Naive thymus-derived CD8-positive, alpha-beta T cell (primary cell): ENCODE results near the gene ADGRL3. TPM values are rescaled to one million over a fixed set of nuclear protein-coding genes. Genes with fewer than 3 reads are reported as not detected.

ENCODE experiments used
- ATAC-seq, 2 donors: fragments of 150-1000 bp; cut with Tn5 transposase in 1 of 2; sonication (Bioruptor Pico), chemical (Tn5 transposase) in 1 of 2; 1 replicate in 1 of 2; 2 replicates in 1 of 2; pipeline ENCODE4 v1.10.0; 2021; ENCODE audit warnings: mild to moderate bottlenecking in 2 of 2, moderate library complexity in 2 of 2
- POLR2A ChIA-PET: fragments of 350-600 bp; sonication (Branson Sonifier 250); formaldehyde crosslinking; loops from one replicate; lab custom pipeline; 2021; ENCODE audit warnings: antibody characterized with exemption; lab: Charles Lee
- DNase-seq, 10 donors: peaks; one replicate each; pipeline versions ENCODE4 v3.0.0 to v3.0.0-alpha.2; 2020 to 2022
- H3K27ac Mint-ChIP-seq, 10 donors: one replicate each; pipeline ENCODE4 v1.8.0; 2020 to 2022; ENCODE audit warnings: mild to moderate bottlenecking in 10 of 10, mixed read lengths in 10 of 10, moderate library complexity in 4 of 10, inconsistent platforms in 1 of 10
- H3K27me3 Mint-ChIP-seq, 5 donors: one replicate each; pipeline ENCODE4 v1.8.0; 2021 to 2022; ENCODE audit warnings: mixed read lengths in 5 of 5
- H3K36me3 Mint-ChIP-seq, 3 donors: one replicate each; pipeline ENCODE4 v1.8.0; 2020 to 2022; ENCODE audit warnings: mixed read lengths in 3 of 3, mild to moderate bottlenecking in 2 of 3, inconsistent platforms in 1 of 3
- H3K4me1 Mint-ChIP-seq, 4 donors: one replicate each; pipeline ENCODE4 v1.8.0; 2021 to 2022; ENCODE audit warnings: mixed read lengths in 4 of 4
- H3K4me3 Mint-ChIP-seq, 10 donors: one replicate each; pipeline ENCODE4 v1.8.0; 2020 to 2022; ENCODE audit warnings: mild to moderate bottlenecking in 10 of 10, mixed read lengths in 10 of 10, moderate library complexity in 6 of 10, inconsistent platforms in 1 of 10
- H3K9me3 Mint-ChIP-seq, 9 donors: one replicate each; pipeline ENCODE4 v1.8.0; 2020 to 2022; ENCODE audit warnings: mixed read lengths in 9 of 9, mild to moderate bottlenecking in 3 of 9, inconsistent platforms in 1 of 9, moderate library complexity in 1 of 9
- polyA plus RNA-seq, 3 donors: library from polyadenylated mRNA; unstranded; fragments of 300-500 nt; fragmentation: Illumina TruSeq; gene quantifications; one replicate each; pipeline ENCODE4 v1.2.3, GENCODE V29; 2021
- total RNA-seq, 8 experiments: library from RNA in 2 of 8; stranded (reverse) in 2 of 8; gene quantifications; one replicate each; pipeline ENCODE4 v1.2.3 and lab custom pipeline; 2021 to 2026

ADGRL3 gene
- total and polyA plus RNA-seq, 5 experiments from 2014 or later, result not detected

GRCh38 chr4:61451935-61452334 lies 251.8 kb downstream of the ADGRL3 start:
- ATAC-seq (no peak), DNase-seq (no peak)
- POLR2A ChIA-PET, result no interaction called here
- Mint-ChIP-seq H3K4me3 (no peak overlapping the region), H3K4me1 (no peaks in the 10 kb centered on the region), H3K36me3 (no peaks in the 10 kb centered on the region), H3K9me3 (peaks cover 0 to 11% (median 2%) of the 10 kb centered on the region in 9 donors), H3K27me3 (no peaks in the 10 kb centered on the region), H3K27ac (no peak overlapping the region)

GRCh38 chr4:61461956-61462355 lies 261.8 kb downstream of the ADGRL3 start:
- POLR2A ChIA-PET, result no interaction called here
- peaks cover 2 to 28% (median 6%) of the 10 kb centered on the region in 9 donors for H3K9me3 Mint-ChIP-seq
- no peak overlapping the region for H3K4me3 Mint-ChIP-seq
- no peak overlapping the region for H3K27ac Mint-ChIP-seq
- H3K36me3 Mint-ChIP-seq, result no peaks in the 10 kb centered on the region
- no peak for ATAC-seq
- no peaks in the 10 kb centered on the region for H3K4me1 Mint-ChIP-seq
- no peaks in the 10 kb centered on the region for H3K27me3 Mint-ChIP-seq
- DNase-seq, result no peak

DNA sequence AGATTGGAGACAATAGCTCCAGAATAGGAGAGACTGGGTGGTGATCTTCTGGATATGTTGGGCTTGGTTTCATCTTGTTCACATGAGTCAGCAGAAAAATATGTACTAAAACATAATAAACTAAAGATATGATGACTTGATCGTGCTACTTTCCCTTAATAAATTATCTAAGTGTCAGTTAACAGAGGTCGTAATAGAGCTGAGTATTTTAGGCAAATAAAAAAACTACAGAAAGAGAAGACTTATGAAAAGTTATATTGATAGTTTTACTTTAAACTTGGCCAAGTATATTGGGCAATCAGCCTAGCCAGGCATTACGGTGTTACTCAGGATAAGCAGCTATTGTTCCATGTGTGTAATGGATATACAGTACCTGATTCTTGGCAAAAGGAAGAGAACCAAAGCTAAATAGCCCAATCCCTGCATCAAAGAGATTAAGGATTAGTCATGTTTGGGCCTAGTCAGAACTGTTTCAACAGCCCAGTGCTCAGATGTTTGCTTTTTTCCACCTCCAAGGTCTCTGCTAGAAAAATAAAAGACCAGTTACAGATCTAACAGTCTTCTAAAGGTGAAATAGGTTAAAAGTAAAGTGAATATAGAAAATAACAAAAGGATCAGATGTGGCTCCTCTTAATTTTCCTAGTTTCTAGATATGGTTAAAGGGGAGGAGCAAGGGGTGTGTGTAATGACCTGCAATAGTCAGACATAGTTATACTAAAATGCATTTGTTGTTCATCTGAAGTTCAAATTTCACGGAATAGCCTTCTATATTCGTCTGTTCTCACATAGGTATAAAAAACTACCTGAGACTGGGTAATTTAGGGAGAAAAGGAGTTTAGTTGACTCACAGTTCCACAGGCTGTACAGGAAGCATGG lies 262.6 kb downstream of the ADGRL3 start:
- H3K27me3 Mint-ChIP-seq, result no peaks in the 10 kb centered on the region
- H3K4me1 Mint-ChIP-seq, result no peaks in the 10 kb centered on the region
- no peaks in the 10 kb centered on the region for H3K36me3 Mint-ChIP-seq
- H3K9me3 Mint-ChIP-seq, result peaks cover 4 to 28% (median 6%) of the 10 kb centered on the region in 9 donors
- H3K27ac Mint-ChIP-seq, result no peak overlapping the region
- ATAC-seq (no peak), DNase-seq (no peak)
- H3K4me3 Mint-ChIP-seq, result no peak overlapping the region
- POLR2A ChIA-PET, result no interaction called here

DNA sequence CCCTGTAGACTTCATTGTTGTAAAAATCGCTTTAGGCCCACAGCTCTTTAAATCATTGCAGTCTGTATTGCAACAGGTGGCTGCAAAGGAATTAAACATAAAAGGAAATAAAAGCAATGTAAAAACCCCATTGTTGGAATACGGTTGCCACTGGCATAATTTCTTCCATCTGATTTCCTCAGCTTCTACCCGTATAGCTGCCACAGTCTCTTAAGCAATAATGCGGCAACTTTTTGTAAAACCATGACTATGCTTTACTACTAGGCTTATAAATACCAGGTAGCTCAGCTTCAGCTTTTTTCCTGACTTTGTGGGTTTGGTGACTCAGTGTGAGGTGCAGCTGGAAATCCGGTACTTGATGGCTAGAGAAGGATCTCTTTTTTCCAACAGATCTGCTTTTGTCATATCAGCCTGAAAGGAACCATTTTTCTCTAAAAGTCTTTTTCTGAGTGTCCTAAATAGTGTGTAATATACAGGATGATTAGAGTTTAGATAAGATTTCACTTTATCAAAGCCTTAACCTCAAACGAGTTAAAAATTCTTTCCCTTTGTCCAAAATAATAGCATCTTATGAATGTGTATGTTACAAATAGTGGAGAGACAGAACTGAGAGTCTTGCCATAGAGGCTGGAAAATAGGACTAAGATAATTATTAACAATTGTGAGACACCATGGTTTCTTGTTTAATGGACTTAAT lies 268.0 kb downstream of the ADGRL3 start:
- DNase-seq (no peak), ATAC-seq (no peak)
- H3K9me3 Mint-ChIP-seq, result peaks cover 0 to 12% (median 2%) of the 10 kb centered on the region in 9 donors
- no peak overlapping the region for H3K4me3 Mint-ChIP-seq
- no peaks in the 10 kb centered on the region for H3K27me3 Mint-ChIP-seq
- H3K36me3 Mint-ChIP-seq, result no peaks in the 10 kb centered on the region
- no peaks in the 10 kb centered on the region for H3K4me1 Mint-ChIP-seq
- POLR2A ChIA-PET, result no interaction called here
- H3K27ac Mint-ChIP-seq, result no peak overlapping the region

DNA sequence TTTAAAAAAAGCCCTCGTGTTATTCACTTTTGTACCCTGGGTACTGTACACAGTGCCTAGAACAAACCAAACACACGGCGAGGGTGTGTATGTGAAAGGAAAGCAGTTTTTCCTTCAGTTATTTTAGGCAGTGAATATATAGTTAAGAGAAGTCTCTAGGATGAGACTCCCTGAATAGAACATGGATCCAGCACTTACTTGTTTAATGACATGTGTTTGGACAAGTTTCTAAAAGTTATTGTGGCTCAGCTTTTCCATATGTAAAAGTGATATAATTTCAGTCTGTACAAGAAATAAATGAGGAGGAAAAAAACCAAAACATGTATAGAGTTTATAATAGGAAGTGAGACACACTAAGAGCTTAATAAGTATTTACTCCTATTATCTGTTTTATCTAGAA lies 273.2 kb downstream of the ADGRL3 start:
- POLR2A ChIA-PET, result no interaction called here
- ATAC-seq (no peak), DNase-seq (no peak)
- peaks cover 0 to 10% (median 2%) of the 10 kb centered on the region in 9 donors for H3K9me3 Mint-ChIP-seq
- H3K4me1 Mint-ChIP-seq, result no peaks in the 10 kb centered on the region
- no peaks in the 10 kb centered on the region for H3K27me3 Mint-ChIP-seq
- H3K36me3 Mint-ChIP-seq, result no peaks in the 10 kb centered on the region
- H3K27ac Mint-ChIP-seq, result no peak overlapping the region
- H3K4me3 Mint-ChIP-seq, result no peak overlapping the region

DNA sequence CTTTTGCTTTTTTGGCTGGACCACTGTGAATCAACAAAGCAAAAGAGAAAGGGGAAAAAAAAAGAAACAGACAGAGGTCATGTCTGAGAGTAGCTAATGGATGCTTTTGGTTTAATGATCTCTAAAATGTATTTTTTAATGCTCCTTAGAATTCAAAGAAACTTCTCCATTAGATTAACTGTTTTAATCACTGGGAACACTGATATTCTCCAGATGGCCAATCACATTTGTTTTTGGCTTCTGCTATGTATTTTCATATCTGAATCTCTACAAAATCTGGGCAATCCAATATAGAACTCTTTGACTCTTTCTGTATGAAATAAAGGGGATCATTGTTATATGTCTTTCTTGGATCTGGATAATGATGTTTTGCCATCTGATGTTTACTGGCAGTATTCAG lies 278.2 kb downstream of the ADGRL3 start:
- no peak overlapping the region for H3K27ac Mint-ChIP-seq
- H3K36me3 Mint-ChIP-seq, result no peaks in the 10 kb centered on the region
- no peak overlapping the region for H3K4me3 Mint-ChIP-seq
- H3K27me3 Mint-ChIP-seq, result no peaks in the 10 kb centered on the region
- DNase-seq (no peak), ATAC-seq (no peak)
- peaks cover 0 to 8% (median 0%) of the 10 kb centered on the region in 9 donors for H3K9me3 Mint-ChIP-seq
- POLR2A ChIA-PET, result no interaction called here
- H3K4me1 Mint-ChIP-seq, result no peaks in the 10 kb centered on the region

- POLR2A ChIA-PET, result no interaction called here
- H3K4me3 Mint-ChIP-seq, result no peak overlapping the region
- no peak for ATAC-seq
- no peaks in the 10 kb centered on the region for H3K27me3 Mint-ChIP-seq
- DNase-seq, result no peak
- H3K36me3 Mint-ChIP-seq, result no peaks in the 10 kb centered on the region
- no peaks in the 10 kb centered on the region for H3K4me1 Mint-ChIP-seq
- H3K27ac Mint-ChIP-seq, result no peak overlapping the region
- H3K9me3 Mint-ChIP-seq, result peaks cover 0 to 19% (median 0%) of the 10 kb centered on the region in 9 donors
Measured at GRCh38 chr4:61485056-61485455, 284.9 kb downstream of the ADGRL3 start.

DNA sequence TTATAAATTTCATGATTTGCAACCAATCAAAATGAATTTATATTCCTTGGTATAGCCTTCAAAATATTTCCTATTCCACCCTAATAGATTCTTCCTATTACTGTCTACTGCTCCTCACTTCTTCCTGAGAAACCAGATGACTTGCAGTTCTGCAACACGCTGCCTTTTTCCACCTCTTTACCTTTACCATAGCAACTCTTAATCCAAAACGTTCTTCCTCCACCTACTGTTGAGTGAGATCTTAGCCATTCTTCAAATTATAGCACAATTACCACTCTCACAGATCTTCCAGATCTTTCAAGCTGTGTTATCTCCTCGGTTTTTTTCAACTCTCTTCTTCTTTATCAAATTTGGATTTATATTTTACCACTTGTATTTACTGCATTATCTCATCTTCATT lies 289.8 kb downstream of the ADGRL3 start:
- Mint-ChIP-seq H3K4me1 (no peaks in the 10 kb centered on the region), H3K4me3 (no peak overlapping the region), H3K27me3 (no peaks in the 10 kb centered on the region), H3K9me3 (peaks cover 0 to 28% (median 0%) of the 10 kb centered on the region in 9 donors), H3K27ac (no peak overlapping the region), H3K36me3 (no peaks in the 10 kb centered on the region)
- POLR2A ChIA-PET, result no interaction called here
- DNase-seq, result no peak
- ATAC-seq, result no peak

DNA sequence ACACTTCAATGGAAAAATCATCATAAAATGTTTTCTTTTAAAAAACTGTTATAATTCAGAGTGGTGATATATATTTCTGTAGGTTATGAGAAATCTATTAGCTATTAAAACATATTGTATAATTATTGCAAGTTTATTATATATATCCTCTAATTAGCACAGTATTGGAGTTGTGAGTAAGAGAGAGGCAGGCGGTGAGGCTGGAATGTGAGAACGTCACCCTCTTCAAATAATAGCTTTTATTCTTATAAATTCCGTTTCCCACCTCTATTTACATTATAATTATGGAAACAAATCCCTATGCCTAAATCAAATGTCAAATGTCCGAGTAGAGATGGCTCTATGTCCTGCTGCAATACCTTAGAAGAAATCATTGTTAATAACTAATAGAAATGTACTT lies 292.9 kb downstream of the ADGRL3 start:
- ATAC-seq, result no peak
- Mint-ChIP-seq H3K4me3 (no peak overlapping the region), H3K9me3 (peaks cover 0 to 23% (median 3%) of the 10 kb centered on the region in 9 donors), H3K27me3 (no peaks in the 10 kb centered on the region), H3K4me1 (no peaks in the 10 kb centered on the region), H3K36me3 (no peaks in the 10 kb centered on the region), H3K27ac (no peak overlapping the region)
- no peak for DNase-seq
- POLR2A ChIA-PET, result no interaction called here

DNA sequence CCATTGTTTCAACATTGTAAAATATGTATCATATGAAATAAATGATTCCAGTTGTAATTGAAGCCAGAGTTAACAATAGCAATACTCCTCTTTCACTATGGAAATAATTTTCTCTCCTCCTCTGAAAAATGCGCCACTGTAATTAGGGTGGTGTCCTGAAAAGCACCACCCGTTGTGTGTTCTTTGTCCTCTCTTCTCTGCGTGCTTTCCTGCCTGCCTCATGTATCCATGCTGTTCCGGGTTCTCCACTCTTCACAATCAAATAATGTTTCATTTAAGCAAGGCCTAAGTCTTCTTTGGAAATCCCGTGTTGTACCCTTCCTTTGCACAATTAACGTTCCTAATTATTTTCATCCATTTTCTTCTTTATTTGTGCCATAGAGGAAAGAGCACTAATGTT lies 293.3 kb downstream of the ADGRL3 start:
- H3K27ac Mint-ChIP-seq, result no peak overlapping the region
- ATAC-seq, result no peak
- H3K4me1 Mint-ChIP-seq, result no peaks in the 10 kb centered on the region
- DNase-seq, result no peak
- peaks cover 0 to 21% (median 3%) of the 10 kb centered on the region in 9 donors for H3K9me3 Mint-ChIP-seq
- H3K4me3 Mint-ChIP-seq, result no peak overlapping the region
- no peaks in the 10 kb centered on the region for H3K36me3 Mint-ChIP-seq
- POLR2A ChIA-PET, result no interaction called here
- H3K27me3 Mint-ChIP-seq, result no peaks in the 10 kb centered on the region

DNA sequence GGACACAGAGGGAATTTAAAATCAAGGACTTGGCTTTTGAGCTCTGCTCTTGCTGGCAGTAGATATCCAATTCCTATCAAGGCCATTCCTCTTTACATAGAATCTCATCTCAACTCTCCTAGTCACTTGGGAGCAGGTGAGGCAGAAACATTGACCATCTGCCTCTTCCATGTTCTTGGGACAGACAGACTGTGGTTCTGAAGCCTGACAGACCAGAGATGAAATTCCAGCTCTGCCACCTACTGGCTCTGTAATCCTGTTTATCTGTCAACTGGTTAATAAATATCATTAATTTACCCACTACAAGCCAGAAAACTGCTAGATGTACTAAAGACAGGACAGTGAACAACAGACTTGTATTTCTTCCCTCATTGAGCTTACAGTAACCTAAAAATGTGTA lies 300.8 kb downstream of the ADGRL3 start:
- Mint-ChIP-seq H3K4me1 (no peaks in the 10 kb centered on the region), H3K27ac (no peak overlapping the region), H3K27me3 (no peaks in the 10 kb centered on the region), H3K4me3 (no peak overlapping the region), H3K36me3 (no peaks in the 10 kb centered on the region), H3K9me3 (peaks cover 0 to 10% (median 0%) of the 10 kb centered on the region in 9 donors)
- ATAC-seq, result no peak
- no peak for DNase-seq
- POLR2A ChIA-PET, result no interaction called here

GRCh38 chr4:61501812-61502211 lies 301.7 kb downstream of the ADGRL3 start:
- Mint-ChIP-seq H3K9me3 (peaks cover 0 to 10% (median under 1%) of the 10 kb centered on the region in 9 donors), H3K36me3 (no peaks in the 10 kb centered on the region), H3K27ac (no peak overlapping the region), H3K4me3 (no peak overlapping the region), H3K4me1 (no peaks in the 10 kb centered on the region), H3K27me3 (no peaks in the 10 kb centered on the region)
- POLR2A ChIA-PET, result no interaction called here
- no peak for ATAC-seq
- no peak for DNase-seq
